Fibroblast of villous mesenchyme (primary cell): ENCODE measurements around the gene DMPK. TPM values are rescaled to one million over a fixed set of nuclear protein-coding genes. Genes with fewer than 3 reads are reported as not detected.

Experiments
- DNase-seq: peaks from one replicate; pipeline ENCODE4 v3.0.0-alpha.2; 2010; ENCODE audit warnings: low read depth
- H3K4me3 ChIP-seq: 2 replicates; pipeline ENCODE4 v1.5.1; 2011; ENCODE audit warnings: low read depth, mild to moderate bottlenecking, low read length
- total RNA-seq: library from RNA; depleted of rRNA; stranded (reverse); fragments of >200 nt; gene quantifications from 2 replicates; pipeline ENCODE4 v1.2.3, GENCODE V29; 2012
- TF ChIP-seq, protein P1 (sequence below): IDR thresholded peaks from 2 replicates; pipeline ENCODE4 v1.5.1; 2012; ENCODE audit warnings: low read depth, mild to moderate bottlenecking, low read length; ENCODE audit not compliant: insufficient read depth

Gene DMPK
- total RNA-seq, 1 donor: 53.1 TPM

DNA sequence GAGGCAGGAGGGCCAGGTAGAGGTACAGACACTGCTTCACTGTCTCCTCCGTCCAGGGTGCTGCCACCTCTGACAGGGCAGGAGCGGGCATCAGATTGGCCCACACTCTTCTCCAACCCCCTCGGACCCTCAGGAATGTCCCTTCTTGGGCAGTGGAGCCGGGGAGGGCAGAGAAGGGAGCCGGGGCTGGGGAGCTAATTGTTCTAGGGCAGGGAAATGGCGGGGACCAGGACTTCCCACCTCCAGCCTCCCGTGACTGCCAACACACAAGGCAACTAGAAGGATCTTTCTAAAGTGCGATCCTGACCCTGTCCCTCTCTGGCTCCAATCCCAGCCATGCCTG lies 42.9 kb upstream of the DMPK start:
- no peak for DNase-seq
- TF ChIP-seq, protein P1, sequence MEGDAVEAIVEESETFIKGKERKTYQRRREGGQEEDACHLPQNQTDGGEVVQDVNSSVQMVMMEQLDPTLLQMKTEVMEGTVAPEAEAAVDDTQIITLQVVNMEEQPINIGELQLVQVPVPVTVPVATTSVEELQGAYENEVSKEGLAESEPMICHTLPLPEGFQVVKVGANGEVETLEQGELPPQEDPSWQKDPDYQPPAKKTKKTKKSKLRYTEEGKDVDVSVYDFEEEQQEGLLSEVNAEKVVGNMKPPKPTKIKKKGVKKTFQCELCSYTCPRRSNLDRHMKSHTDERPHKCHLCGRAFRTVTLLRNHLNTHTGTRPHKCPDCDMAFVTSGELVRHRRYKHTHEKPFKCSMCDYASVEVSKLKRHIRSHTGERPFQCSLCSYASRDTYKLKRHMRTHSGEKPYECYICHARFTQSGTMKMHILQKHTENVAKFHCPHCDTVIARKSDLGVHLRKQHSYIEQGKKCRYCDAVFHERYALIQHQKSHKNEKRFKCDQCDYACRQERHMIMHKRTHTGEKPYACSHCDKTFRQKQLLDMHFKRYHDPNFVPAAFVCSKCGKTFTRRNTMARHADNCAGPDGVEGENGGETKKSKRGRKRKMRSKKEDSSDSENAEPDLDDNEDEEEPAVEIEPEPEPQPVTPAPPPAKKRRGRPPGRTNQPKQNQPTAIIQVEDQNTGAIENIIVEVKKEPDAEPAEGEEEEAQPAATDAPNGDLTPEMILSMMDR: no peak
- H3K4me3 ChIP-seq: no peak overlapping the region

DNA sequence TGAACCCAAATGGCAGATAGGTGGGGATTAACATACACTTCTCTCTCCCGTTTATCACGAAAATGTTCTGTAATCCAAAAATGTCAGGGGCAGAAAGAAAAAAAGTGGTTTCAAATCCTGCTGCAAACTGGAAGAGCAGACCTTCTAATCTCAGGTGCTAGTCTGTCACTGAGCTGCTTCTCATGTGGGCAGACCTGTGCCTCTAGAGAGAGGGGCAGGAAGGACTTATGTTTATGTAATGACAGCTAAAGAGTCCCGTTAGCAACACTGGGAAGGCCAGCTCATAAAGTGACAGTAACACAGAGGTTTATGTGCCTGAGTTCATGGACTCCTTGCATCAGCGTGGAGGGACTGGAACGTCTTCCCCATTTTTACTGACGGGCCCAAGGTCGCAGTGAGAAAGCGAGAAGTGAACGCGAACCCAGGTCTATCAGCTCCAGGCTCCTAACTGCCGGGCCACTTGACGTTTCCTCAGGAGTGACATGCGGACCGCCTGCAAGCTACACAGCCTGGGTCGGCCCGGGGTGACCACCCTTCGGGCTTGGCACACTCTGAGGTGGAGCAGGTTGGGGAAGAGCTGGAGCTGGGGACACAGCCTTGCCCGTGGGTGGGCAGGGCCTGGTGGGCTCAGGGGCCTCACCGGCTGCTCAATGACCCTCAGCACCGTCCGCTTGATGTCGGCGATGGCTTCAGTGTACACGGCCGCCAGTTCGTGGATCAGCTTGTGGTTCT lies 42.4 kb upstream of the DMPK start:
- H3K4me3 ChIP-seq: no peak overlapping the region
- TF ChIP-seq, protein P1: no peak
- no peak for DNase-seq

DNA sequence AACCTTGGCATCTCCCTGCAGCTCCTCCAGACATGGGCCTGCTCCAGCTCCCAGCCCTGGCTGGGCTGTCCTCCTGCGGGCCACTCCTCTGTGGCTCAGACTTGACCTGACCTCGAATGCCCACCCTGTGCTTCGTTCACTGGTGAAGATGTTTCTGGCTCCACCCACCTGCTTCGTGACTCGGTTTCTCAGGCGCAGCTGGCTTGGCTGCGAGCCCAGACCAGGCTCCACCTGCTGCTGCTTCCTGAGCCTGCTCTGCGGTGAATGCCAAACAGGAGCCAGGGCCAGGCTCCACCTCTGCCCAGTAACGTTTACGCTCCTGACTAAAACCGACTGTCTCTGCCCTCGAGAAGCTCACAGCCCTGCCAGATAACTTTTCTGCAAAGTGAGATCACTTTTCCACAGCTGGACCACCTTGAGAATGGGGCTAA lies 41.8 kb upstream of the DMPK start:
- DNase-seq: no peak

GRCh38 chr19:45823182-45823581 lies 40.9 kb upstream of the DMPK start:
- no peak for DNase-seq
- H3K4me3 ChIP-seq: no peak overlapping the region
- TF ChIP-seq, protein P1: no peak

More for the DNA sequence above, 41.8 kb upstream of the DMPK start:
- H3K4me3 ChIP-seq: no peak overlapping the region
- TF ChIP-seq, protein P1: no peak

GRCh38 chr19:45822716-45823115 lies 40.4 kb upstream of the DMPK start:
- no peak for DNase-seq
- TF ChIP-seq, protein P1: no peak

DNA sequence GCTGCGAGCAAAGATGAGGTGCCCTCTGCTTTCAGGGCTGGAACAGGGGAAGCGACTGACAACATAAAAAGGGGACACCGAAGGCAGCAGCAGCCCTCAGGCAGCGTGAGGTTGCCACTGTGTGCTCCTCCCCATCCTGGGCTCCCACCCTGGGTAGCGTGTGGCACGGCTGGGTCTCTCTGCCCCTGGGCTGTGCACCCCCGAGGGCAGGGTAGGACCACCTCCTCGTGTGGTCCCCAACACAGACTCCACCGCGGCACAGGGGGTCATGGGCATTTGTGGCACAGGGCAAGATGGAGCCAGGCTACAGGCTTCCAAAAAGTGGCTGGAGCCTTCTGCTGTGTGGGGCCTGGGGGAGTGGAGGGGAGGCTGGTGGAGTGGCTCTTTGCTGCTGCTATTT lies 39.3 kb upstream of the DMPK start:
- no peak overlapping the region for H3K4me3 ChIP-seq
- TF ChIP-seq, protein P1: no peak
- DNase-seq: no peak

More at GRCh38 chr19:45822716-45823115, 40.4 kb upstream of the DMPK start:
- no peak overlapping the region for H3K4me3 ChIP-seq

DNA sequence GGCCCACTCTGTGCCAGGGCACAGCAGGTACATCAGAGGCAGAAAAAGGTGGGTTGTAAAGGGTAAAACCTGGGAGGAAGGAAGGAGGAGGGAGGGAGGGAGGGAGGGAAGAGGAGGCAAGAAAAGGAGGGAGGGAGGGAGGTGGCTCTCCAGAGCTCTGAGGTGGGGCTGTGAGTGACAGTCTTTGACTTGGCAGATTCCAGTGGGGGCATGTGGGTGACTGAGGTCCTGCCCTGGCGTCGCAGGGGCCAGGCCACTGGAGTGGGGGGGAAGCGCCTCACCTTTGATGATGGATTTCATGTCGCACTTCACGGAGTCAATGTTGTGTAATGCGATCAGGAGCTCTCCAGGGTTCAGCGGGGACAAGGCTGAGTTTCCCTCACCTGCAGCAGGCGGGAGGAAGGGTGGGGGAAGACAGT lies 38.8 kb upstream of the DMPK start:
- no peak overlapping the region for H3K4me3 ChIP-seq
- no peak for DNase-seq
- TF ChIP-seq, protein P1: no peak
